WERI-Rb-1 (cell line): ENCODE measurements around the gene SPDYC.
A peak's percentile ranks its signal among the peaks of the same experiment; 100 is the strongest.

Experiments used
- DNase-seq: peaks from one replicate; pipeline ENCODE4 v3.0.0-alpha.2; 2020
- H3K27ac ChIP-seq: fragments of 250-450 bp; sonication (Bioruptor Pico); 2 replicates; pipeline ENCODE4 v1.5.1; 2020; ENCODE audit warnings: mild to moderate bottlenecking, moderate library complexity
- H3K27me3 ChIP-seq: fragments of 250-450 bp; sonication (Bioruptor Pico); 2 replicates; pipeline ENCODE4 v1.5.1; 2021; ENCODE audit warnings: mild to moderate bottlenecking, low read depth, moderate library complexity; ENCODE audit not compliant: insufficient read depth, severe bottlenecking
- H3K36me3 ChIP-seq: fragments of 250-450 bp; sonication (Bioruptor Pico); 2 replicates; pipeline ENCODE4 v1.5.1; 2020; ENCODE audit warnings: mild to moderate bottlenecking, moderate library complexity
- H3K4me3 ChIP-seq: 2 replicates; pipeline ENCODE4 v1.5.1; 2011; ENCODE audit warnings: low read depth, mild to moderate bottlenecking, control low read depth, low read length
- H3K9me3 ChIP-seq: fragments of 250-450 bp; sonication (Bioruptor Pico); 2 replicates; pipeline ENCODE4 v1.5.1; 2021; ENCODE audit warnings: mild to moderate bottlenecking, moderate library complexity; ENCODE audit not compliant: severe bottlenecking
- TF ChIP-seq, protein P1 (sequence below): IDR thresholded peaks from 2 replicates; pipeline ENCODE4 v1.5.1; 2011; ENCODE audit warnings: low read depth, mild to moderate bottlenecking, control low read depth, inconsistent platforms, low read length

The SPDYC gene

DNA sequence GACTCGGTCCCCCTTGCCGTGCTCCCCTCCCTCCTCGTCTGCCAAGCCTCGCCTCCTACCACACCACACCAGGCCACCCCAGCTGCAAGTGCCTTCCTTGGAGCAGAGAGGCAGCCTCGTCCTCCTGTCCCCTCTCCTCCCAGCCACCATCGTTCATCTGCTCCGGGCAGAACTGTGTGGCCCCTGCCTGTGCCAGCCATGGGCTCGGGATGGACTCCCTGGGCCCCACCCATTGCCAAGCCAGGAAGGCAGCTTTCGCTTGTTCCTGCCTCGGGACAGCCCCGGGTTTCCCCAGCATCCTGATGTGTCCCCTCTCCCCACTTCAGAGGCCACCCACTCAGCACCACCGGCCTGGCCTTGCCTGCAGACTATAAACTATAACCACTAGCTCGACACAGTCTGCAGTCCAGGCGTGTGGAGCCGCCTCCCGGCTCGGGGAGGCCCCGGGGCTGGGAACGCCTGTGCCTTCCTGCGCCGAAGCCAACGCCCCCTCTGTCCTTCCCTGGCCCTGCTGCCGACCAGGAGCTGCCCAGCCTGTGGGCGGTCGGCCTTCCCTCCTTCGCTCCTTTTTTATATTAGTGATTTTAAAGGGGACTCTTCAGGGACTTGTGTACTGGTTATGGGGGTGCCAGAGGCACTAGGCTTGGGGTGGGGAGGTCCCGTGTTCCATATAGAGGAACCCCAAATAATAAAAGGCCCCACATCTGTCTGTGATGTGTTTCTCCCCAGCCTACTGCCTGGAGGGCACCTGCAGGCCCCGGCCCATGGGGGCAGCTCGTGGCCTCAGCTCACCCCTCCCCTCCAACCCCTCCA is 41.5 kb downstream of the SPDYC start:
- DNase-seq = peak; percentile 28
- no peaks in the 10 kb centered on the region for H3K27me3 ChIP-seq
- H3K4me3 ChIP-seq = no peak overlapping the region
- TF ChIP-seq, protein P1, sequence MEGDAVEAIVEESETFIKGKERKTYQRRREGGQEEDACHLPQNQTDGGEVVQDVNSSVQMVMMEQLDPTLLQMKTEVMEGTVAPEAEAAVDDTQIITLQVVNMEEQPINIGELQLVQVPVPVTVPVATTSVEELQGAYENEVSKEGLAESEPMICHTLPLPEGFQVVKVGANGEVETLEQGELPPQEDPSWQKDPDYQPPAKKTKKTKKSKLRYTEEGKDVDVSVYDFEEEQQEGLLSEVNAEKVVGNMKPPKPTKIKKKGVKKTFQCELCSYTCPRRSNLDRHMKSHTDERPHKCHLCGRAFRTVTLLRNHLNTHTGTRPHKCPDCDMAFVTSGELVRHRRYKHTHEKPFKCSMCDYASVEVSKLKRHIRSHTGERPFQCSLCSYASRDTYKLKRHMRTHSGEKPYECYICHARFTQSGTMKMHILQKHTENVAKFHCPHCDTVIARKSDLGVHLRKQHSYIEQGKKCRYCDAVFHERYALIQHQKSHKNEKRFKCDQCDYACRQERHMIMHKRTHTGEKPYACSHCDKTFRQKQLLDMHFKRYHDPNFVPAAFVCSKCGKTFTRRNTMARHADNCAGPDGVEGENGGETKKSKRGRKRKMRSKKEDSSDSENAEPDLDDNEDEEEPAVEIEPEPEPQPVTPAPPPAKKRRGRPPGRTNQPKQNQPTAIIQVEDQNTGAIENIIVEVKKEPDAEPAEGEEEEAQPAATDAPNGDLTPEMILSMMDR = no peak
- H3K27ac ChIP-seq = peak overlapping the region; percentile 79
- H3K36me3 ChIP-seq = peaks cover 32% of the 10 kb centered on the region
- no peaks in the 10 kb centered on the region for H3K9me3 ChIP-seq

DNA sequence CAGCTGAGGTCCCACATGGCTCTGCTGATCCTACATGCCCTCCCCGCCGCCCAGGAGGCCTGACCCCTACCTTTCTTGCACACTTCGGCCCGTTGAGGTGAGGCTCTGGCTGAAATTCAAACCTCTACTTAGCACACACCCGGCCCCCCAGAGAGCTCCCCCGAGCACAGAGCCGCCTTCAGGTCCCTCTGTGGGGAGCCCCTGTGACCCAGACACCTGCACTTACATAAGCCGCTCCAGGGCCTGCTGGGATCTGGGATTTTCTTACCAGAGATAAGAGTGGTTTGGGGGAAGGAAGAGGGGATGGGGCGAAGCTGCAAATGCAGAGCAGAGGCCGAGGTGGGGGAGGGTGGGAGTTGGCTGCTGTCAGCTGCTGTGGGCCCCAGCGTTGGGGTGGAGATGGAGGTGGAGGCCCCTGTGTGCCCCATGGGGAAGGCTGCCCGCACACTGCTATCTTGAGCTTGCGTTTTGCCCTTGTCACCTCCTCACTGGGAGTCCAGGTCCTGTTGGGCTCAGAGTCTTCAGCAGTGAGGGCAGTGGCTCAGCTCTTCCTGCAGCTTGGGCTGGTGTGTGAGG is 42.3 kb downstream of the SPDYC start:
- H3K4me3 ChIP-seq = no peak overlapping the region
- peaks cover 28% of the 10 kb centered on the region for H3K36me3 ChIP-seq
- H3K27me3 ChIP-seq = no peaks in the 10 kb centered on the region
- TF ChIP-seq, protein P1 = no peak
- peak overlapping the region; percentile 79 for H3K27ac ChIP-seq
- H3K9me3 ChIP-seq = no peaks in the 10 kb centered on the region
- DNase-seq = peak; percentile 76

DNA sequence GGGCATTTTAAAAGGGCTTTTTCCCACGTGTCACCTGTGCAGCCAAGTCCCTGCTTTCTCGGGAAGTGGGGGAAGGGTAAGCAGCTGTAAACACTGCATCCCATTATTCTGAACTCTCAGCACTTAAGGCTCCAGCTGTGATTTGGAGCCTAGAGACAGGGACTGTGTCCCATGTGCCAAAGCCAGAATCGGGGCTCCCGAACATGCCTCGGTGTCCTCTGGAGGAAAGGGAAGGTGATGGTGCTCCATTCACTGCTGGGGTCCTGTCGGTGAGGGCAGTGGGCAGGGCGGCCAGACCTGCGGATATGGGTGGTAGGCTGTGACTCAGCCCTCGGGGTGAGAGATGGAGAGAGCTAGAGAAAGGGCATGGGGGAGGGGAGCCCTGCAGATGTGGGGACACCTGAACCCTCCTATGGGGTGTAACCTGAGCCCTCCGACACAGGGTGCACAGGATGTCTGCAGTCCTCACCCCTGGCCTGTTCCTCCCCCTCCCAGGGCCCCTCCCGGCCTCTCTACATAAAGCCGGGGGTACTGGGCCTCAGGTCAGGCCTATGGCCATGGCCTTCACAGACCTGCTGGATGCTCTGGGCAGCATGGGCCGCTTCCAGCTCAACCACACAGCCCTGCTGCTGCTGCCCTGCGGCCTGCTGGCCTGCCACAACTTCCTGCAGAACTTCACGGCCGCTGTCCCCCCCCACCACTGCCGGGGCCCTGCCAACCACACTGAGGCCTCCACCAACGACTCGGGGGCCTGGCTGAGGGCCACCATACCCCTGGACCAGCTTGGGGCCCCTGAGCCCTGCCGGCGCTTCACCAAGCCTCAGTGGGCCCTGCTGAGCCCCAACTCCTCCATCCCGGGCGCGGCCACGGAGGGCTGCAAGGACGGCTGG is 43.5 kb downstream of the SPDYC start:
- Histone ChIP-seq H3K27ac (peak overlapping the region; percentile 79), H3K4me3 (no peak overlapping the region), H3K27me3 (no peaks in the 10 kb centered on the region), H3K9me3 (no peaks in the 10 kb centered on the region), H3K36me3 (peaks cover 22% of the 10 kb centered on the region)
- no peak for DNase-seq
- TF ChIP-seq, protein P1 = no peak

DNA sequence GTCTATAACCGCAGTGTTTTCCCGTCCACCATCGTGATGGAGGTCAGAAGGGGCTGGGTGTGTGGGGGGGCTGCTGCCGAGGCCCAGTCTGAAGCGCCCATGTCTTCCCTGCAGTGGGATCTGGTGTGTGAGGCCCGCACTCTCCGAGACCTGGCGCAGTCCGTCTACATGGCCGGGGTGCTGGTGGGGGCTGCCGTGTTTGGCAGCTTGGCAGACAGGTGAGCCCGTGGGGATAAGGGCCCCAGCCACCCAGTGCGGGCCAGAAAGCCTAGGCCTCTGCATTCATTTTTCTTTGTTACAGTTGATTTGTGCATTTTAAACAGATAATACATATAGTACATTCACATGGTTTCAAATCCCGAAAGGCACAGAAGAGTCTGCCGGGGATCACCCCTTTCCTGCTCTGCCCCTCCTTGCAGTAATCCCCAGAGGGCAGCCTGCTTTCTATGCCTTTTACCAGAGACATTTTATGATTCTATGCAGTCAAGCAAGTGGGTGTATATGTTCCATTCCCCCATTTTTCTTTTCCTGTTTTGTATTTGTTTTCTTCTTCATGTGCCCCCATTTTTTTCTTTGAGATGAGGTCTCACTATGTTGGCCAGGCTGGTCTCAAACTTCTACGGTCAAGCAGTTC is 44.3 kb downstream of the SPDYC start:
- peak overlapping the region; percentile 33; the same call in 1 of the 2 replicates for H3K27ac ChIP-seq

DNA sequence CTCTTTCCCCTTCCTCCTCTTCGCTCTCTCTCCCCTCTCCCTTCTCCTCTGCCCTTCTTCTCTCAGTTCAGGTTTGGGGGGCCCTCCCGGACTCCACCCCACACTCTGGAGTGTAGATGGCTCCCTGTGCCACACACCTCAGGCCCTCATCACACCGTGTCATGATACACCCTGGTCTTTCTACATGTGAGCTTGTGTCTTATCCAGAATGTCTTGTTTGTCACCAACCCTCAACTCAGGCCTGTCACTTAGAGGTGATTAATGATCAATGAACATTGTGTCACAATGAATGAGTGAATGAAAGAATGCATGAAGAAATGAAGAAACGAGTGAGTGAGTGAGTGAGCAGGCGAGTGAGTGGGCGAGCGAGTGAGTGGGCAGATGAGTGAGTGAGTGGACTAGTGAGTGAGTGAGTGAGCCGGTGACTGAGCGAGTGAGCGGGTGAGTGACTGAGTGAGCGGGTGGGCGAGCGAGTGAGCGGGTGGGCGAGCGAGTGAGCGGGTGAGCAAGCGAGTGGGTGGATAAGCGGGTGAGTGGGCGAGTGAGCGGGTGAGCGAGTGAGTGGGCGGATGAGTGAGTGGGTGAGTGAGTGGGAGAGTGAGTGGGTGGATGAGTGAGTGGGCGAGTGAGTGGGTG is 45.5 kb downstream of the SPDYC start:
- Histone ChIP-seq H3K9me3 (no peaks in the 10 kb centered on the region), H3K27ac (no peak overlapping the region), H3K4me3 (no peak overlapping the region), H3K36me3 (peaks cover 6% of the 10 kb centered on the region), H3K27me3 (no peaks in the 10 kb centered on the region)
- TF ChIP-seq, protein P1 = no peak
- DNase-seq = no peak

More for the DNA sequence above, 44.3 kb downstream of the SPDYC start:
- Histone ChIP-seq H3K27me3 (no peaks in the 10 kb centered on the region), H3K9me3 (no peaks in the 10 kb centered on the region), H3K4me3 (no peak overlapping the region), H3K36me3 (peaks cover 17% of the 10 kb centered on the region)
- TF ChIP-seq, protein P1 = no peak
- DNase-seq = no peak
